GM23338 (cell line): ENCODE results near the gene CLK3. TPM values are rescaled to one million over a fixed set of nuclear protein-coding genes. Genes with fewer than 3 reads are reported as not detected.
"Not testable (repeated sequence)": the region's sequence is repeated elsewhere in the genome, so short reads cannot be mapped to it uniquely, and the experiment has no call there.

Source experiments
- ATAC-seq: fragments of 200-7000 bp; cut with Tn5 transposase; 3 replicates; pipeline ENCODE4 v1.9.1; 2020
- DNase-seq: peaks from one replicate; pipeline ENCODE4 v3.0.0-alpha.2; 2015; ENCODE audit warnings: low spot score
- H2AFZ ChIP-seq: fragments of 200-600 bp; sonication (generic); 2 replicates; pipeline ENCODE4 v1.8.0; 2016; ENCODE audit warnings: antibody characterized with exemption, mild to moderate bottlenecking, moderate library complexity
- H3F3A ChIP-seq: fragments of 200-600 bp; sonication (generic); replicated peaks from 2 replicates; pipeline ENCODE4 v1.8.0; 2017; ENCODE audit warnings: antibody characterized with exemption, mixed run types, low read depth
- H3K27ac ChIP-seq: fragments of 200-600 bp; sonication (generic); 2 replicates; pipeline ENCODE4 v1.6.1; 2016; ENCODE audit warnings: low read depth
- H3K27me3 ChIP-seq: fragments of 200-600 bp; sonication (generic); 2 replicates; pipeline ENCODE4 v1.8.0; 2016; ENCODE audit warnings: mild to moderate bottlenecking, mixed run types, moderate library complexity; ENCODE audit not compliant: insufficient read depth
- H3K36me3 ChIP-seq: fragments of 200-600 bp; sonication (generic); 2 replicates; pipeline ENCODE4 v1.8.0; 2016; ENCODE audit warnings: mild to moderate bottlenecking; ENCODE audit not compliant: insufficient read depth
- H3K4me1 ChIP-seq: fragments of 200-600 bp; sonication (generic); 2 replicates; pipeline ENCODE4 v1.8.0; 2016; ENCODE audit warnings: mild to moderate bottlenecking, moderate library complexity; ENCODE audit not compliant: insufficient read depth
- H3K4me2 ChIP-seq: fragments of 200-600 bp; sonication (generic); 2 replicates; pipeline ENCODE4 v1.7.1; 2017; ENCODE audit warnings: mixed run types
- H3K4me3 ChIP-seq: fragments of 200-600 bp; sonication (generic); 2 replicates; pipeline ENCODE4 v1.6.1; 2016; ENCODE audit warnings: mixed run types
- H3K79me2 ChIP-seq: fragments of 200-600 bp; sonication (generic); replicated peaks from 2 replicates; pipeline ENCODE4 v1.8.0; 2017; ENCODE audit warnings: mild to moderate bottlenecking; ENCODE audit not compliant: insufficient read depth
- H3K9me2 ChIP-seq: fragments of 200-600 bp; sonication (generic); 2 replicates; pipeline ENCODE4 v1.8.0; 2017; ENCODE audit not compliant: insufficient read depth
- H4K20me1 ChIP-seq: fragments of 200-600 bp; sonication (generic); replicated peaks from 2 replicates; pipeline ENCODE4 v1.8.0; 2017; ENCODE audit warnings: mild to moderate bottlenecking; ENCODE audit not compliant: insufficient read depth
- H3K27ac Mint-ChIP-seq: 2 replicates; pipeline ENCODE4 v1.8.0; 2020; ENCODE audit warnings: inconsistent platforms, mild to moderate bottlenecking, moderate library complexity, mixed read lengths
- H3K27me3 Mint-ChIP-seq: 3 replicates; pipeline ENCODE4 v1.8.0; 2022; ENCODE audit warnings: low read depth, mild to moderate bottlenecking, moderate library complexity, mixed read lengths, inconsistent platforms; ENCODE audit not compliant: insufficient read depth, poor library complexity
- H3K36me3 Mint-ChIP-seq: 3 replicates; pipeline ENCODE4 v1.8.0; 2021; ENCODE audit warnings: low read depth, mild to moderate bottlenecking, inconsistent platforms, moderate library complexity, mixed read lengths
- H3K4me1 Mint-ChIP-seq: 3 replicates; pipeline ENCODE4 v1.8.0; 2020; ENCODE audit warnings: mild to moderate bottlenecking, inconsistent platforms, mixed read lengths
- H3K4me3 Mint-ChIP-seq: 3 replicates; pipeline ENCODE4 v1.8.0; 2021; ENCODE audit warnings: moderate library complexity, mild to moderate bottlenecking, inconsistent platforms, mixed read lengths
- H3K9me3 Mint-ChIP-seq: 3 replicates; pipeline ENCODE4 v1.8.0; 2020; ENCODE audit warnings: moderate library complexity, mild to moderate bottlenecking, inconsistent platforms, mixed read lengths
- CREB1 ChIP-seq: fragments of 250-450 bp; sonication (Bioruptor Pico); IDR thresholded peaks from 2 replicates; pipeline ENCODE4 v1.5.0; 2020; ENCODE audit warnings: low read depth, mild to moderate bottlenecking, moderate library complexity
- CTCF ChIP-seq, 2 experiments: fragments of 200-600 bp in 1 of 2; sonication (generic) in 1 of 2; conservative IDR thresholded peaks; 2 replicates each; pipeline versions ENCODE4 v1.5.1 to v1.6.1; 2016 to 2017; ENCODE audit warnings: antibody characterized with exemption in 2 of 2, low read depth in 2 of 2, mild to moderate bottlenecking in 2 of 2, moderate library complexity in 1 of 2
- ETS1 ChIP-seq: IDR thresholded peaks from 2 replicates; pipeline ENCODE4 v1.6.1; 2016; ENCODE audit warnings: antibody characterized with exemption
- EZH2 ChIP-seq: fragments of 200-600 bp; sonication (generic); IDR thresholded peaks from one replicate; pipeline ENCODE4 v1.8.0; 2017; ENCODE audit warnings: antibody characterized with exemption, mild to moderate bottlenecking, low read depth; ENCODE audit not compliant: unreplicated experiment
- JUNB ChIP-seq: IDR thresholded peaks from one replicate; pipeline ENCODE4 v1.6.1; 2016; ENCODE audit warnings: antibody characterized with exemption; ENCODE audit not compliant: unreplicated experiment
- NANOG ChIP-seq: IDR thresholded peaks from 2 replicates; pipeline ENCODE4 v1.6.1; 2016; ENCODE audit warnings: antibody characterized with exemption, borderline replicate concordance
- POLR2AphosphoS5 ChIP-seq: IDR thresholded peaks from 2 replicates; pipeline ENCODE4 v1.6.1; 2016; ENCODE audit warnings: antibody characterized with exemption, low read depth
- STAT1 ChIP-seq: IDR thresholded peaks from one replicate; pipeline ENCODE4 v1.6.1; 2016; ENCODE audit warnings: antibody characterized with exemption; ENCODE audit not compliant: unreplicated experiment
- ZNF114 ChIP-seq: fragments of 250-450 bp; sonication (Bioruptor Pico); IDR thresholded peaks from 2 replicates; pipeline ENCODE4 v1.5.0; 2020; ENCODE audit warnings: mild to moderate bottlenecking, moderate library complexity
- ZNF331 ChIP-seq: fragments of 250-450 bp; sonication (Bioruptor Pico); IDR thresholded peaks from 2 replicates; pipeline ENCODE4 v1.5.0; 2020; ENCODE audit warnings: low read depth, mild to moderate bottlenecking, moderate library complexity
- polyA plus RNA-seq: library from polyadenylated mRNA; unstranded; fragments of >200 nt; fragmentation: Nextera tagmentation; extraction: Ambion mirVana; gene quantifications from 2 replicates; pipeline ENCODE4 v1.2.1, GENCODE V29; 2016
- total RNA-seq: library from RNA; depleted of rRNA; stranded (reverse); fragments of >200 nt; shearing (Covaris generic); gene quantifications from 2 replicates; pipeline ENCODE4 v1.2.3, GENCODE V29; 2014

CLK3 gene
- total and polyA plus RNA-seq, 2 experiments from 2014 or later = 40.7 to 67.7 TPM

GRCh38 chr15:74595271-74595670, 20.4 kb upstream of the CLK3 start:
- H3K4me3 Mint-ChIP-seq = no peak overlapping the region
- Histone ChIP-seq H3K36me3 (peaks cover 17% of the 10 kb centered on the region), H3F3A (peaks cover 22% of the 10 kb centered on the region), H3K4me2 (no peak overlapping the region), H4K20me1 (peaks cover 11% of the 10 kb centered on the region), H3K79me2 (no peaks in the 10 kb centered on the region), H3K27me3 (no peaks in the 10 kb centered on the region), H3K4me1 (peaks cover 11% of the 10 kb centered on the region), H3K9me2 (no peaks in the 10 kb centered on the region), H3K27ac (no peak overlapping the region), H2AFZ (no peak overlapping the region), H3K4me3 (no peak overlapping the region)
- no peak overlapping the region for H3K27ac Mint-ChIP-seq
- peaks cover 13% of the 10 kb centered on the region for H3K4me1 Mint-ChIP-seq
- peaks cover 7% of the 10 kb centered on the region for H3K27me3 Mint-ChIP-seq
- no peak for ATAC-seq
- peaks cover 66% of the 10 kb centered on the region for H3K36me3 Mint-ChIP-seq
- no peaks in the 10 kb centered on the region; the same call in 2 of the 3 replicates for H3K9me3 Mint-ChIP-seq
- DNase-seq = no peak
- TF ChIP-seq JUNB (no peak), ZNF331 (CRISPR knock-in tag) (no peak), EZH2 (no peak), ETS1 (no peak), NANOG (no peak), POLR2AphosphoS5 (no peak), ZNF114 (CRISPR knock-in tag) (no peak), STAT1 (no peak), CREB1 (CRISPR knock-in tag) (no peak), CTCF (conservative IDR thresholded peaks at IDR 0.05; ENCODE audit: low read depth in 2 of 2) (no peak)

- not testable (repeated sequence) for H3K27ac Mint-ChIP-seq, H3K27ac ChIP-seq, H3K9me3 Mint-ChIP-seq, H3K4me2 ChIP-seq, H3K27me3 Mint-ChIP-seq, H4K20me1 ChIP-seq, ATAC-seq, H3K4me3 Mint-ChIP-seq, H3K79me2 ChIP-seq, DNase-seq, H3K4me3 ChIP-seq, H3K9me2 ChIP-seq, H2AFZ ChIP-seq, H3K27me3 ChIP-seq
- Histone ChIP-seq H3K36me3 (peaks cover 12% of the 10 kb centered on the region), H3F3A (peaks cover 19% of the 10 kb centered on the region), H3K4me1 (peaks cover 11% of the 10 kb centered on the region)
- peaks cover 51% of the 10 kb centered on the region for H3K36me3 Mint-ChIP-seq
- H3K4me1 Mint-ChIP-seq = peaks cover 13% of the 10 kb centered on the region
These were observed 18.9 kb upstream of the CLK3 start for GRCh38 chr15:74596736-74597135.

GRCh38 chr15:74597146-74597705, 18.4 kb upstream of the CLK3 start:
- H3K4me3 Mint-ChIP-seq, H3K79me2 ChIP-seq, H3K27me3 ChIP-seq, H3K9me2 ChIP-seq, H4K20me1 ChIP-seq, H3K27ac ChIP-seq, DNase-seq, H3K27me3 Mint-ChIP-seq, H3K4me2 ChIP-seq, H2AFZ ChIP-seq, H3K9me3 Mint-ChIP-seq, H3K4me3 ChIP-seq, H3K27ac Mint-ChIP-seq, ATAC-seq: not testable (repeated sequence)
- Mint-ChIP-seq H3K4me1 (peaks cover 13% of the 10 kb centered on the region), H3K36me3 (peaks cover 46% of the 10 kb centered on the region)
- peaks cover 12% of the 10 kb centered on the region for H3K36me3 ChIP-seq
- peaks cover 19% of the 10 kb centered on the region for H3F3A ChIP-seq
- peaks cover 11% of the 10 kb centered on the region for H3K4me1 ChIP-seq
